ENCODE measurements around the gene IL9. TPM values are rescaled to one million over a fixed set of nuclear protein-coding genes. Genes with fewer than 3 reads are reported as not detected.

The IL9 gene
- total RNA-seq, 1 donor, result not detected

DNA sequence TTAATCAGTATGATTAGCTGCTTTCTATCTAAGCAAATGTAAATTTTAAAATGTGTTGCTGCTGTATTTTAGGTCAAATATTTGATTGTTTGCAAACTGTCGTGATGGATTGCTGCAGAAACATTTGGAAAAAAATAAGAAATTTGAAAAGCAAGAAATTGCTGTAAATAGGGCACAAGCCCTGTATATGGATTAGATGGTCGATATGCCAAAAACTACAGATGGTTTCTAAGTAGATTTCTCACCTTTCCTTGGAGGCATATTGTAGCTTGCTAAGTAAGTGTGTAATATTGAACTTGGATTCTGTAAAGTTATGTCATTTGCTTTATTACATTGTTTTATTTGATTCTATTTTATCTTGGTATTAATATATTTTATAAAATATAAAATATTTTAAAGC lies 46.1 kb upstream of the IL9 start:
- H3K27ac ChIP-seq (ENCODE audit: low read depth, low read length), result no peak overlapping the region
- H3K4me3 ChIP-seq (ENCODE audit: insufficient read depth, low read length), result no peak overlapping the region
- H3K9me3 ChIP-seq (ENCODE audit: low read depth, low read length), result no peaks in the 10 kb centered on the region
- no peak overlapping the region for H2AFZ ChIP-seq (ENCODE audit: low read length)
- H3K4me1 ChIP-seq (ENCODE audit: insufficient read depth, low read length), result no peaks in the 10 kb centered on the region
- DNase-seq (ENCODE audit: insufficient read length, low spot score, missing footprints), result no peak
- H3K79me2 ChIP-seq (ENCODE audit: insufficient read depth, low read length), result no peaks in the 10 kb centered on the region
- peaks cover 11% of the 10 kb centered on the region for H3K27me3 ChIP-seq (ENCODE audit: insufficient read depth, low read length)
- no peaks in the 10 kb centered on the region for H4K20me1 ChIP-seq (ENCODE audit: insufficient read depth, low read length)
- no peaks in the 10 kb centered on the region for H3K36me3 ChIP-seq (ENCODE audit: insufficient read depth, low read length)
- H3K4me2 ChIP-seq (ENCODE audit: insufficient read depth, low read length), result no peak overlapping the region
- TF ChIP-seq, protein P1, sequence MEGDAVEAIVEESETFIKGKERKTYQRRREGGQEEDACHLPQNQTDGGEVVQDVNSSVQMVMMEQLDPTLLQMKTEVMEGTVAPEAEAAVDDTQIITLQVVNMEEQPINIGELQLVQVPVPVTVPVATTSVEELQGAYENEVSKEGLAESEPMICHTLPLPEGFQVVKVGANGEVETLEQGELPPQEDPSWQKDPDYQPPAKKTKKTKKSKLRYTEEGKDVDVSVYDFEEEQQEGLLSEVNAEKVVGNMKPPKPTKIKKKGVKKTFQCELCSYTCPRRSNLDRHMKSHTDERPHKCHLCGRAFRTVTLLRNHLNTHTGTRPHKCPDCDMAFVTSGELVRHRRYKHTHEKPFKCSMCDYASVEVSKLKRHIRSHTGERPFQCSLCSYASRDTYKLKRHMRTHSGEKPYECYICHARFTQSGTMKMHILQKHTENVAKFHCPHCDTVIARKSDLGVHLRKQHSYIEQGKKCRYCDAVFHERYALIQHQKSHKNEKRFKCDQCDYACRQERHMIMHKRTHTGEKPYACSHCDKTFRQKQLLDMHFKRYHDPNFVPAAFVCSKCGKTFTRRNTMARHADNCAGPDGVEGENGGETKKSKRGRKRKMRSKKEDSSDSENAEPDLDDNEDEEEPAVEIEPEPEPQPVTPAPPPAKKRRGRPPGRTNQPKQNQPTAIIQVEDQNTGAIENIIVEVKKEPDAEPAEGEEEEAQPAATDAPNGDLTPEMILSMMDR (IDR thresholded peaks at IDR 0.05; ENCODE audit: extremely low read depth, low read depth, low read length), result no peak

DNA sequence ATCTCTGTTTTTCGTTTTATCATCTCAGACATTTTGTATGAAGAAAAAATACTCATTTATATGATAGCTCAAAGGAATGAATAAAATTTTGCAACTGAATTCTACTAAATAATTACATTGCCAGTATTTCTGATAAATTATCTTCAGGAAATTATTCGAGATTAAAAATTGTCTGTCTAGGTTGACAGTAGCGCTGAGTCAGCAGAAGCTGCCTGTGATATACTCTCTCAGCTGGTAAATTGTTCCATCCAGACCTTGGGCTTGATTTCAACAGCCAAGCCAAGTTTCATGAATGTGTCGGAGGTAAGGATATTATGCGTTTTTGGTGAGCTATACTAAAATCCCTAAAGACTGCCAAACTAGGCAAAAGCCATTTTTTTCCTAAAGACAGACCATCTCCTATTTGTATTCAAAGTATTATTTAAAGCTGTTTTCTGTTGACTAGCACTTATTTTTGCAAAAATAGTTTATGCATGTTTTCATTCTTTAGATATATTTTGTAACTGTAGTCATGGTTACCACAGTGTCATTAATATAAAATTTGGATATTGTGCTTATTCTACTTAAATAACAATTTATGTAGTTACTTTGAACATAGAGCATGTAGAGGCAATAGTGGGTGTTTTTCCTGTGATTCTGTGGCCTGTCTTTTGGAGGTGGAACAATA lies 41.7 kb upstream of the IL9 start:
- H3K27ac ChIP-seq (ENCODE audit: low read depth, low read length), result no peak overlapping the region
- TF ChIP-seq, protein P1 (IDR thresholded peaks at IDR 0.05; ENCODE audit: extremely low read depth, low read depth, low read length), result no peak
- DNase-seq (ENCODE audit: insufficient read length, low spot score, missing footprints), result no peak
- H3K4me3 ChIP-seq (ENCODE audit: insufficient read depth, low read length), result no peak overlapping the region
- H3K4me2 ChIP-seq (ENCODE audit: insufficient read depth, low read length), result no peak overlapping the region
- no peaks in the 10 kb centered on the region for H3K36me3 ChIP-seq (ENCODE audit: insufficient read depth, low read length)
- no peak overlapping the region for H2AFZ ChIP-seq (ENCODE audit: low read length)
- H3K9me3 ChIP-seq (ENCODE audit: low read depth, low read length), result no peaks in the 10 kb centered on the region
- peaks cover 21% of the 10 kb centered on the region for H3K27me3 ChIP-seq (ENCODE audit: insufficient read depth, low read length)
- H4K20me1 ChIP-seq (ENCODE audit: insufficient read depth, low read length), result no peaks in the 10 kb centered on the region
- H3K4me1 ChIP-seq (ENCODE audit: insufficient read depth, low read length), result no peaks in the 10 kb centered on the region
- H3K79me2 ChIP-seq (ENCODE audit: insufficient read depth, low read length), result no peaks in the 10 kb centered on the region

DNA sequence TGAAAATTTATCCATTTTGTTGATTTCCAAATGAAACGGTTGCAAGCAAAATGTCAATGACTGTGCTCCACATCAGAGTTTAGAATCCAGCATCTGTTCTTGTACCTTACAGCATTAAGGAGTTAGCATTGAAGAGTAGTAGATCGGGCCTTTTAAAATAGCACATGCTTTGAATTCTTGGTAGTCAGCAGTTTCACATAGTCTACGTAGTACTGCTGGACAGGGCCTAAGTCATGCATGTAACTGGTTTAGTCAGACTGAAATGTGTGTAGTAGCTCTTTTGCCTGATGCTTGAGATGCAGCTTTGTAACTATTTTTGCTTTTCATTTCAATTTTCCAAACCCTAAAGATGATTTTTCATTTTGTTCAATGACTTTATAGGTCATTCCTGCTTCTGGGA lies 39.3 kb upstream of the IL9 start:
- H3K4me3 ChIP-seq (ENCODE audit: insufficient read depth, low read length), result no peak overlapping the region
- no peak overlapping the region for H3K27ac ChIP-seq (ENCODE audit: low read depth, low read length)

DNA sequence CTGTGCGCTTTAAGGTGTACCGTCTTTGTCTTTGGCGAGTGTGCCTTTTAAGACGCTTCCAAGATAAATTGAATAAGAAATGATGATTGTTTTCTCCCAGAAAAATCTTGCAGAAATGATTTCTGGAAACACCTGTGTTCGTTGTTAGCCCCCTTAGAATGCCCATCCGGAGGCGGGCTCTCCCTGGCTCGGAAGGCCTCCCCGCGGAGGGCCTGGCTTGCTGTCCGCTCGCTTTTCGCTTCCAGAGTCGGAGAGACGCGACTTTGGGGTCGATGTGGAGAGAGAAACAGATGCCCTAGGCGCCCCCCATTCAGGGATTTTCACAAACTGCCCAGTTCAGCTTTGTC lies 35.3 kb upstream of the IL9 start:
- peaks cover 74% of the 10 kb centered on the region for H3K27me3 ChIP-seq (ENCODE audit: insufficient read depth, low read length)
- DNase-seq (ENCODE audit: insufficient read length, low spot score, missing footprints), result no peak
- H3K79me2 ChIP-seq (ENCODE audit: insufficient read depth, low read length), result no peaks in the 10 kb centered on the region
- no peak overlapping the region for H3K4me2 ChIP-seq (ENCODE audit: insufficient read depth, low read length)
- TF ChIP-seq, protein P1 (IDR thresholded peaks at IDR 0.05; ENCODE audit: extremely low read depth, low read depth, low read length), result no peak
- no peaks in the 10 kb centered on the region for H3K4me1 ChIP-seq (ENCODE audit: insufficient read depth, low read length)
- H3K9me3 ChIP-seq (ENCODE audit: low read depth, low read length), result no peaks in the 10 kb centered on the region
- no peaks in the 10 kb centered on the region for H3K36me3 ChIP-seq (ENCODE audit: insufficient read depth, low read length)
- H3K27ac ChIP-seq (ENCODE audit: low read depth, low read length), result no peak overlapping the region
- H2AFZ ChIP-seq (ENCODE audit: low read length), result no peak overlapping the region
- no peaks in the 10 kb centered on the region for H4K20me1 ChIP-seq (ENCODE audit: insufficient read depth, low read length)
- no peak overlapping the region for H3K4me3 ChIP-seq (ENCODE audit: insufficient read depth, low read length)

More for the DNA sequence above, 39.3 kb upstream of the IL9 start:
- Histone ChIP-seq H3K9me3 (ENCODE audit: low read depth, low read length) (no peaks in the 10 kb centered on the region), H4K20me1 (ENCODE audit: insufficient read depth, low read length) (no peaks in the 10 kb centered on the region), H3K36me3 (ENCODE audit: insufficient read depth, low read length) (no peaks in the 10 kb centered on the region), H3K27me3 (ENCODE audit: insufficient read depth, low read length) (peaks cover 45% of the 10 kb centered on the region), H3K79me2 (ENCODE audit: insufficient read depth, low read length) (no peaks in the 10 kb centered on the region), H2AFZ (ENCODE audit: low read length) (no peak overlapping the region), H3K4me2 (ENCODE audit: insufficient read depth, low read length) (no peak overlapping the region), H3K4me1 (ENCODE audit: insufficient read depth, low read length) (no peaks in the 10 kb centered on the region)
- DNase-seq (ENCODE audit: insufficient read length, low spot score, missing footprints), result peak; percentile 73
- TF ChIP-seq, protein P1 (IDR thresholded peaks at IDR 0.05; ENCODE audit: extremely low read depth, low read depth, low read length), result no peak
